Astrocyte of the spinal cord (primary cell): ENCODE results near the gene PLEKHO2.

ENCODE experiments used
- DNase-seq: peaks from one replicate; pipeline ENCODE4 v3.0.0; 2011; ENCODE audit warnings: low read depth, low spot score
- H3K4me3 ChIP-seq: 2 replicates; pipeline ENCODE4 v1.5.1; 2011; ENCODE audit warnings: low read depth, mild to moderate bottlenecking, low read length, moderate library complexity
- in situ Hi-C: cut with HindIII; loops from 2 replicates; pipeline ENCODE4 v1.10.0; 2017; ENCODE audit warnings: low sequenced_read_pairs
- TF ChIP-seq, protein P1 (sequence below): IDR thresholded peaks from 2 replicates; pipeline ENCODE4 v1.5.1; 2012; ENCODE audit warnings: low read depth, mild to moderate bottlenecking, low read length, inconsistent platforms

The PLEKHO2 gene

DNA sequence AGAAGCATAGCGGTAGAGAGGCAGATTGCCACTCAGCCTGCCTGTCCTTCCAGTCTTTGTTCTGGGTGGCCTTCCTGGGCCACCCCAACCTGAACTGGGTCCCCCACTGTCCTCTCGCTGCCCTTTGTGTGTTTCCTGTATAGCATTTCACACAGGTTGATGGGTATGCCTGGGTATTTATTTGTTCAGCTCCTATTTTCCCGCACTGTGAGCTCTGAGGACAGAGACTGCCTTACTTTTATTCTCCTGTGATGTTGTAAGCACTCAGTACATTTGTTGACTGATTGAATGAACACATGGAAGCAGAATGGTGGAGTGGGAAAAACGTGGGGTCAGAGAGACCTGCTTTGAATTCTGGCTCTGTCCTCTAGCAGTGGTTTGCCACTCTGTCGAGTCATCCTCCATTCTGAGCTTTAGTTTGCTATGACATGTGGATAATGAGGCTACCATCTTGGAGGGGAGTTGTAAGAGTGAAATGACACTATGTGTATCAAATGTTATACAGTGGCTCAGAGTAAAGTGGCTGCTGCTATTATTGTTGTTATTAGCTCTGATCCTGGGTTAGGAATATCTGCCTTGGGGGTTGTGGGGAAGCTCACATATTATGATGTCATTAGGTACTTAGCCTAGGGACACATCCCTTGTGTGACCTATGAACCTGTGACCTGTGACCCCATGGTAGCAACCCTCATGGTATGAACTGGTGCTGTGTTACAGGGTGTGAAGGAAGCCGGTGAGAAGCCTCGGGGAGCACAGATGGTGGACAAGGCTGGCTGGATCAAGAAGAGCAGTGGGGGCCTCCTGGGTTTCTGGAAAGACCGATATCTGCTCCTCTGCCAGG lies 6.4 kb downstream of the PLEKHO2 start:
- TF ChIP-seq, protein P1, sequence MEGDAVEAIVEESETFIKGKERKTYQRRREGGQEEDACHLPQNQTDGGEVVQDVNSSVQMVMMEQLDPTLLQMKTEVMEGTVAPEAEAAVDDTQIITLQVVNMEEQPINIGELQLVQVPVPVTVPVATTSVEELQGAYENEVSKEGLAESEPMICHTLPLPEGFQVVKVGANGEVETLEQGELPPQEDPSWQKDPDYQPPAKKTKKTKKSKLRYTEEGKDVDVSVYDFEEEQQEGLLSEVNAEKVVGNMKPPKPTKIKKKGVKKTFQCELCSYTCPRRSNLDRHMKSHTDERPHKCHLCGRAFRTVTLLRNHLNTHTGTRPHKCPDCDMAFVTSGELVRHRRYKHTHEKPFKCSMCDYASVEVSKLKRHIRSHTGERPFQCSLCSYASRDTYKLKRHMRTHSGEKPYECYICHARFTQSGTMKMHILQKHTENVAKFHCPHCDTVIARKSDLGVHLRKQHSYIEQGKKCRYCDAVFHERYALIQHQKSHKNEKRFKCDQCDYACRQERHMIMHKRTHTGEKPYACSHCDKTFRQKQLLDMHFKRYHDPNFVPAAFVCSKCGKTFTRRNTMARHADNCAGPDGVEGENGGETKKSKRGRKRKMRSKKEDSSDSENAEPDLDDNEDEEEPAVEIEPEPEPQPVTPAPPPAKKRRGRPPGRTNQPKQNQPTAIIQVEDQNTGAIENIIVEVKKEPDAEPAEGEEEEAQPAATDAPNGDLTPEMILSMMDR = no peak
- no peak for DNase-seq
- H3K4me3 ChIP-seq = no peak overlapping the region
- in situ Hi-C loops = no loop called here

DNA sequence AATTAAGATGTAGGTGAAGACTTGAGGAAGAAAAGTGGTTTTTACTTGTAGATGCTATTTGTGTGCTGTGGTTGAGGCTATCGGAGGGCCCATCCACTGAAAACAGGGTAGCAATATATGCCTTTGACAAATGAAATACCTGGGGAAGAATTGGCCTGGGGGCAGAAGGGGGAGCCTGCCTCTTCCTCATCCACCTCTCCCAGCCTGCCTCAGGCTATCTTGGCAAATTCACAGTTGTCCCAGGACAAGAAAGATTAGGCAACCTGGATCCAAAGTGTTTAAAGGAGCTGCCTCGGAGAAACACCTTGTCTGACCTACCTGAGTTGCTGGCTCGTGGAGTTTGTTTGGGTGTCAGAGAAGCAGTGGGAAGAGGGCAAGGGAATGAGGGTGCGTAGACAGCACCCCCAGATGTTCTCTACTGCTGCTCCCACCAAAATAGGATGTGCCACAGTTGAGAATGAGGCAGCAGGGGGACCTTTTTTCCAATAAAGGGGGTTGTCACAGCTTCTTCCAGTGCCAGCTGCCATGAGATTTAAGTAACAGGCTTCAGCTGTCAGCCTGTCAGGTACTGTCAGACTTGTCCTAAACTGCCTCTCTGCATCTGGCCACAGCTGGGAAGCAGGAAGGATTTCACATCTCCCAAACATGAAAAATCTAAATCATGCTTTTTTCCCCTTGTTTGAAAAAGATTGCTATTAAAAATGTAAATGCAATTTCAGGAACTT lies 9.2 kb downstream of the PLEKHO2 start:
- no peak overlapping the region for H3K4me3 ChIP-seq
- in situ Hi-C loops = no loop called here
- DNase-seq = no peak
- TF ChIP-seq, protein P1 = no peak

- H3K4me3 ChIP-seq = no peak overlapping the region
- DNase-seq = peak; percentile 77
- TF ChIP-seq, protein P1 = no peak
- in situ Hi-C loops = no loop called here
These were observed 9.8 kb downstream of the PLEKHO2 start for GRCh38 chr15:64851503-64851840.

DNA sequence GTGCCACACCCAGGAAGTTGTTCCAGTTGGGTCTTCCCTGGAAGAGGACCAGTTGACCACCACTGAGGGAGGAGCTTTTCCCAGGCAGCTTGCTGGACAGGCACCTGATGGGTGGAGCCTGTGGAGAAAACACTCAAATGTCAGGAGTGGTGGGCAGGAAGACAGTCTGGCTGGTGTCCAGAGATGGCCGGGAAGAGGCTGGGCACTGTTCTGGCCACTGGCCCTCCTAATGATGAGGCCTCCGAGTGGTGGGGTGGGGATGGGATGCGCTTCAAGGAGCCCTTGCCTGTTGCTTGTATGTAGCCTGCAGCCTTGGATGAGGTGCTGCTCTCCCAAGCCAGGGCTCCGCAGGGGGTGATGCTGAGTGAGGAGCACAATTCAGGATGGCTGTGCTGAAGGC lies 12.3 kb downstream of the PLEKHO2 start:
- in situ Hi-C loops = no loop called here
- H3K4me3 ChIP-seq = no peak overlapping the region
- peak; percentile 29 for DNase-seq
- TF ChIP-seq, protein P1 = no peak

GRCh38 chr15:64854526-64854925 lies 12.8 kb downstream of the PLEKHO2 start:
- TF ChIP-seq, protein P1 = no peak
- H3K4me3 ChIP-seq = no peak overlapping the region
- DNase-seq = no peak
- in situ Hi-C loops = no loop called here

DNA sequence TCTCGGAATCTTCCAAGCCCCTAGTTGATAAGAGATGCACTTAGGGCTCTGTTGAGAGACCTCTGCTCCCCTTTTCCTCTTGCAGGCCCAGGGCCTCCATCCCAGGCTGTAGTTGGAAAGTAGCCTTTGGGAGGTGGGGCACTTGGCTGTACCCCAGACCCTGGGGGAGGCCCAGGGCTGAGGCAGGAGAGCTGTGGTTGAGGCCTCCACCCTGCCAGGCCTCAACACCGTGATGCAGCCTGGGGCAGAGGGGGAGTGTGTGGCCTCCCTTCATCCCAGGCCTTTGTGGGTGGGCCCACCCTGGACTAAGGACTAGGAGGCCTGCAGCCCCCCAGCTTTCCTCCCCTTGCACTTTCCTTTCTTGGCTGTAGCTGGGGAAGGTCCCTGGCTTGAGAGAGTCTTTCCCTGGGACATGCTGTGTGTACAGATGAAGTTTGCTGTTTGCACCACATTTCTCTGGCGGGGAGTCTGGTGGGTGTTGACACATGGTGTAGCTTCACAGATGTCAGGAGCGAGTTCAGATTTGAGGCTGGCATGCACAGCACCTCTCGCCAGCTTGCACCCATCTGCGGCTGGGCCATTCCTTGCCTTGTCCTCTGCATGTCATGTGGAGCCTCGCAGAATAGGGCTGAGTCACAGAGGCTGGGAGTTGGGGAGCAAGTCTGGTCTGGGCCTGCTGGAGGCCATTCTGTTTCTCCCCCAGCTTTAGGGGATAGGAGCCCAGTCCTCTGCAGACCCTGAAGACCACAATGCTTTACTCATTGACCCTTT lies 13.7 kb downstream of the PLEKHO2 start:
- DNase-seq = no peak
- TF ChIP-seq, protein P1 = no peak
- no peak overlapping the region for H3K4me3 ChIP-seq
- in situ Hi-C loops = no loop called here
